NCI-H82 treated with DMSO at 0.1 percent for 48 hours (cell line): ENCODE results near the gene FLAD1.

Experiments
- DNase-seq: peaks from one replicate; lab custom pipeline; 2025; ENCODE audit not compliant: unreplicated experiment; lab: John Stamatoyannopoulos, UW

The FLAD1 gene

DNA sequence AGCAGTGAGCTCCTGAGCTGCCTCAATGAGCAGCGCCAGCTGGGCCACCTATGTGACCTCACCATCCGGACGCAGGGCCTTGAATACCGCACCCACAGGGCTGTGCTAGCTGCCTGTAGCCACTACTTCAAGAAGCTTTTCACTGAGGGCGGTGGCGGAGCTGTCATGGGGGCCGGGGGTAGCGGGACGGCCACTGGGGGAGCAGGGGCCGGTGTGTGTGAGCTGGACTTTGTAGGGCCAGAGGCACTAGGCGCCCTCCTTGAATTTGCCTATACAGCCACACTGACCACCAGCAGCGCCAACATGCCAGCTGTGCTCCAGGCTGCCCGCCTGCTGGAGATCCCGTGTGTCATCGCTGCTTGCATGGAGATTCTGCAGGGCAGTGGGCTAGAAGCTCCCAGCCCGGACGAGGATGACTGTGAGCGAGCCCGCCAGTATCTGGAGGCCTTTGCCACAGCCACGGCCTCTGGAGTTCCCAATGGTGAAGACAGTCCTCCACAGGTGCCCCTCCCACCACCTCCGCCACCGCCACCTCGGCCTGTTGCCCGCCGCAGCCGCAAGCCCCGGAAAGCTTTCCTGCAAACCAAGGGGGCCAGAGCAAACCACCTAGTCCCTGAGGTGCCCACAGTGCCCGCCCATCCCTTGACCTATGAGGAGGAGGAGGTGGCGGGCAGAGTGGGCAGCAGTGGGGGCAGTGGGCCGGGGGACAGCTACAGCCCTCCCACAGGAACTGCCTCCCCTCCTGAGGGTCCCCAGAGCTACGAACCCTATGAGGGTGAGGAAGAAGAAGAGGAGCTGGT, 31.8 kb downstream of the FLAD1 start:
- no peak for DNase-seq

- DNase-seq, result no peak
Measured at GRCh38 chr1:155015527-155016230, 32.5 kb downstream of the FLAD1 start.

- no peak for DNase-seq
Measured at GRCh38 chr1:155016231-155016831, 33.2 kb downstream of the FLAD1 start.

DNA sequence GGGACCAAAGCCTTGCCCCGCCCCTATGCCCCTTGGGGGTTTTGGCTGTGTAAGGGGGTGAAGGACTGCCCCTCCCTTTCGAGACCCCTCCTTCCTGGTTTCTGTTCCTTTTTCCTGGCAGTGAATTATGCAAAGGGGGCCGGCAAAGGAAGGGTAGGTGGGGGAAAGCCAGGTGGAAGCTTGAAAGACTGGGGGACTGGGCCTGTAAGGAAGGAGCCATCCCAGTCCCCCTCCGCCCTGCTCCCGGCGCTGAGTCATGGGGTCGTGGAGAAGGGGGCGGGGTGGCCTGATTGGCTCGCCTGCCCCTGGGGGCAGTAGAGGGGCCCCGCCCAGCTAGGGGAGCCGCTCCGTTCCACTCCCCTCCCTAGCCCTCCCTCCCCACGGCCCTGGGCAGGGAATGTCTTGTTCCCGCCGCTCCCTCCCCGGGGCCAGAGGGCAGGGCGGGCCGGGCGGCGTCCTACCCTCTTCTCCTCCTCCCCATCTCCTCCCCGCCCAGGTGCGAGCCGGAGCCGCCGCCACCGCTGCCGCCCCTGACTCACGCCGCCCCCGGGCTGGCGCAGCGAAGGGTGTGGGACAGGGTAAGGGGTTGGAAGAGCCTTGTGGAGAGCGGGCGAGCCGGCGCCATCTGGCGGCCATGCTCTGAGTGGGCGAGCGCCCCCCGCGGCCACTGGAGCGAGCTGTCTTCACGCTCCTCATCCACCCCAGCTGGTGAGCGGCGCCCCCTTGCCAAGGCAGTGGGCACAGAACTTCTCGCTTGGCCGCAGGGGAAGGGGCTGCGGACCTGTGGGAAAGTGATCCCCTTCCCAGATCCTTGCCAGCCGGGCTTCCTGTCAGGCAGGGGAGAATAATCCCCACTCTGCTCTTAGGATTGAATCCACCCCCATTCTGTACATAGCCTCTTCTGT, 34.1 kb downstream of the FLAD1 start:
- peak; percentile 85 for DNase-seq

GRCh38 chr1:155017946-155018316, 34.8 kb downstream of the FLAD1 start:
- DNase-seq, result no peak

DNA sequence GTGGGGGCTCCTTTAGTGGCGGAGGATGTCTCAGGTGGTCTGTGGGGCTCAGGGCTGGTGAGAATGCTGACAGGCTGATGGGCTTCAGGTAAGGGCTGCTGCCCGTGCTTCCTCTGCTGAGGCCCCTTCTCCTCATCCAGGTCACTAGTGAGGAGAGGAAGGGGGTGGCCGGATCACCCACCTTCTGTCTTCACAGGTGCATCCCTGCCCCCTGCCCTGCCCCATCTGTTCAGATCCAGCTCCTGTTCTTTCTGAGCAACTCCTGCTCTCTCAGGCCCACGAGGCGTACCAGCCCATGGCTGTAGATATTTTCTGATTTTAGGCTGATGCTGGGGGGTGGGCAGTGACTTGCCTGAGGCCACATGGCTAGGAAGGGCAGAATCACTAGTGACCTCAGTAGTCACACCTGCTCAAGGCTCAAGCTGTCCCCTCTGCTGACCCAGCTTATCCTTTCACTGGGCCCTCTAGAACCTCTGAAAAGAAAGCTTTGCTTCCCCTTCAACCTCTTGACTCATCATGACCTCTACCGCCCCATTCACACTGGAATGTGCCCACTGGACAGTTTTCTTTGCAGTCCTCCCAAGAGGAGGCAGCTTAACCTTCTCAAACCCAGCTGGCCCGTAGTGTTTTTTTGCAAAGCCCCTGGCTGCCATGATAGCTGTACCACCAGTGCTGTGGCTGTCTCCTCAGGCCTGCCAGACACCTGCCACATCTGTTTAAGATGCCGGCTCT, 35.6 kb downstream of the FLAD1 start:
- no peak for DNase-seq

DNA sequence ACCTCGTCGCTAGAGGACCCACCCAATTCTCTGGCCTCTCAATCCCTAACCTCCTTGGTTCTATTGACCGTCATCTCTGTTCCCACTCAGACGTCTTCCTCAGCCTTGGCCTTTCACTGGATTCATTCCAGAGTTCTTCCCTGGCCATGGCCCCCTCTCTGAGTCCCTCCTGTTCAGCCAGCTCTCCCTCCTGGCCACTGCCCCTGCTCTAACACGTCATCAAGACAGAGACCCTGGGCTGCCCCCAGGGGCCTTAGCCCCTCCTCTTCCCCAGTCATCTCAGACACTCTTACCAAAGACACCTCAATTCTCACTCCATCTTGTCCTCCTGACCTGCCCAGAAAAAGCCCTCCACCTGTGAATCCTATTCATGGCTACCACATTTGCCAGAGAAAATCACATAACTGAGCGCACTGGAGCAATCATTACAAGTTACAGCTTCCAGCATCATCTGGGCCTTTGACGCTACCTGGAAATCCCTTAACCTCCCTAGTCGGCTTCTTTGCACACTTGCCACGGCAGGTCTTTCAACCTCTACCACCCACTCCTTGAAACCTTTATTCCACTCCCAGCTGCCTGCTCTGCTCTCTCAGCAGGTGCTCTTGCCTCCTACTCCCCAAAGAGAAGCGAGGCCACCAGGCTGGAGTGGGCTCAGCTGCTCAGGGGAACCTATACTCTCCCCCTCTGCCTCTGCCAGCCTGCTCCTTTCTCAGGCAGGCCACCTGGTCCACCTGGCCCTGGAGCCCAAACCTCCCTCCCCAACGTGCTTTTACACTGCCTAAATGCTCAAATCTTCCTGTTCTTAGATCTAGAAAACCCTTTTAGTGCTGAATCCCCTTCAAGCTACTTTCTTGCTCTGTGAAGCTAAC, 36.5 kb downstream of the FLAD1 start:
- DNase-seq, result no peak

DNA sequence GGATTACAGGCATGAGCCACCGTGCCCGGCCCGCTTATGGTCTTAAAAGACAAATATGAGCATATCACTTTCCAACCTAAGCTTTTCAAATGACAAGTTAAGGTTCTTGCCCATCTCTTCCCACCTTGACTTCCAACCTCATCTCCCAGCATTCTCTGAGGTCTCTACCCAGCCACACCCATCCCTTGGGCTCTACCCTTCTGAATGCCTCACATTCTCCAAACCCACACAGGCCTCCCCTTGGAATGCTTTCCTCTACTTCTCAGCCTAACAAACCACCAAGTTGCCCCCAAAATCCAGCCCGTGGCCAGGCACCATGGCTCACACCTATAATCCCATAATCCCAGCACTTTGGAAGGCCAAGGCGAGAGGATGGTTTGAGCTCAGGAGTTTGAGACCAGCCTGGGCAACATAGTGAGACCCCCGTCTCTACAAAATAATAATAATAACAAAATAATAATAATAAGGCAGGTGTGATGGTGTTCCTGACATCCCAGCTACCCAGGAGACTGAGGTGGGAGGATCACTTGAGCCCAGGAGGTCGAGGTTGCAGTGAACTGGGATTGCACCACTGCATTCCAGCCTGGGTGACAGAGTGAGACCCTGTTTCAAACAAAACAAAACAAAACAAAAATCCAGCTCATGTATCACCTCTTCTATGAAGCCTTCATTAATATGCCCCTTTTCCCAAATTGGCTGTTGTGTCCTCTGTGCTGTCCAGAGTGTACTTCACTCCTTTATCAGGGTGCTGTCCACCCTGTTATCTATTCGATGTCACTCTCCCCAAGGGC, 39.2 kb downstream of the FLAD1 start:
- no peak for DNase-seq

DNA sequence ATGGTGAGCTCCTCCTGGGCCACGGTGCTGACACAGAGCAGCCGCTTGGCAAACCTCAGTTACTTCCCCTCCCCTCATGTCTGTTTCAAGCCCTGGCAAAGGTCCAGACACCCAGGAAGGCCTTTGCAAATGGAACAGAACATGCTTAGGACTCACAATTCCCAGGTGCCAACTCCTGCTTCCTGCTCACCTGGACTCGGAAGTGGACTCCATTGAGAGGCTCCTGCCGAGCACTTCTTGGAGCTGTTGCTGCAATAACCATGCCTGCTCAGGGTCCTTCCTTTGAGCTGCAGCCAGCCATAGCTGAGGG, 39.7 kb downstream of the FLAD1 start:
- no peak for DNase-seq

GRCh38 chr1:155023627-155024026, 40.5 kb downstream of the FLAD1 start:
- DNase-seq, result no peak

GRCh38 chr1:155024315-155024714, 41.2 kb downstream of the FLAD1 start:
- no peak for DNase-seq

GRCh38 chr1:155026154-155026553, 43.0 kb downstream of the FLAD1 start:
- no peak for DNase-seq

DNA sequence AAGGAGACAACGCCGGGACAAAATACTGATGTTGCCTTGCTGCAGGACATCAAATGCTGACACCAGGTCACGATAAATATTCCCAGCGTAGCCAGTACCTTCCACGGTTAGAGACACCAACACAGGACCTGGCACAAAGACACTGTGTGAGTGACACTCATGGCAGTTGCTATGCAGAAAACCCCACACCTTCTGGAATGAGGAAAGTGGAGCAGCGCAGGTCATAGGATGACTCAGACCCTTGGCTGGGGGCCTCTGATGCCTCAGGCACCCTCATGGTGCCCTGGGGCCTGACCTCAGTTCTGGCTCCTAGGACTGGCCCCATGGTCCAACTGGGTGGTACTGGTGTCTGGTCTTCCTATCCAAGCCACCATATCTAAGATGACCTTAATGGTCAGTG, 43.4 kb downstream of the FLAD1 start:
- no peak for DNase-seq

GRCh38 chr1:155029513-155030242, 46.5 kb downstream of the FLAD1 start:
- DNase-seq, result no peak

DNA sequence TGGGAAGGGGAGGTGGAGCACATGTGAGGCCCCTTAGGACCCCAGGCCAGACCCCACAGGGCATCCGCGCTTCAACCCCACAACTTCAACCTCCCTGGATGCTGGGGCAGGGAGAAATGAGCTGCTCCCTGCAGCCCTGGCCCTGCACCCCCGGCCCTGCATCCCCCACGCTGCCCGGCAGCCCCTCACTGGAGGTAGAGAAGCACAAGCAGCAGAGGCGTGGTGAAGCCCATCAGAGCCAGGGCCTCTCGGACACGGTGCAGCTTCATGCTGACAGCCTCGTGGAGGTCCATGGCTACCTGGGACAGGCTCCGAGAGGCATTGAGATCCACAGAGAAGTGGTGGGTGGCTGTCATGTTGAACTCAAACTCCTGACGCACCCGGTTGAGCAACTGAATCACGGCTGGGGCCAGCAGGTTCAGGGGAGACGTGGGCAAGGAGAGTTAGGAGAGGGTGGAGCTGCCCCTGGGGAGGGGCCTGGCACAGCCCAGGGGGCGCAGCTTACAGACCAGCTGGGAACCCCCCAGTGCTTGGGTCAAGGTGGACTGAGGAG, 47.2 kb downstream of the FLAD1 start:
- DNase-seq, result no peak

- no peak for DNase-seq
Measured at GRCh38 chr1:155030899-155031298, 47.8 kb downstream of the FLAD1 start.

GRCh38 chr1:155032886-155033285, 49.7 kb downstream of the FLAD1 start:
- no peak for DNase-seq

DNA sequence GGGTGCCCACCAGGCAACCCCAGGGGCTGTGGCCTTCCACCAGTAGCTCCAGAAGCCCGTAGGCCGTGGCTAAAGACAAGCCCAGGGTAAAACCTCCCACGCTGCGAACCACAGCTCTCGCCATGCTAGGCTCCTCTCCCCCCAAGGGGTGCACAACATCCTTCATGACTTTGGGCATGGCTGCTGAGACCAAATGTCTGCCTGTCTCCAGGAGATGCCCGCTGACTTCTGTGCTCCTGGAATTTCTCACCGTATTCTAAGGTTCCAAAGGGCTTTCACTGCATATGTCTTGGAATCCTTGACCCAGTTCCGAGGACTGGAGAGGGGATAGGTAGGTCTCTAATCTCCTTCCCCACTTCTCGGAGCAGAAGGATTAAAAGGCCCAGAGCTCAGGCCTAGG, 50.4 kb downstream of the FLAD1 start, which contains the start of the genes DCST1 and DCST2:
Gene DCST1 (plus strand): TSS at position 301 of the 400 bp plus-strand sequence. CDS start 213 bp downstream, outside the sequence.
Gene DCST2 (minus strand): TSS at position 258 of the 400 bp plus-strand sequence. CDS start 80 bp downstream, at position 178.
- no peak for DNase-seq
